NCI-H1105 treated with DMSO at 0.1 percent for 48 hours (cell line): Measurements from ENCODE around the gene ASB8.
"Not testable (repeated sequence)": the region's sequence is repeated elsewhere in the genome, so short reads cannot be mapped to it uniquely, and the experiment has no call there.

Source experiments
- DNase-seq: peaks from one replicate; lab custom pipeline; 2025; lab: John Stamatoyannopoulos, UW

The ASB8 gene

GRCh38 chr12:48142818-48143674 lies 14.3 kb downstream of the ASB8 start:
- no peak for DNase-seq

- no peak for DNase-seq
Measured at GRCh38 chr12:48135027-48135426, 22.3 kb downstream of the ASB8 start.

- no peak for DNase-seq
Measured at GRCh38 chr12:48132826-48133225, 24.5 kb downstream of the ASB8 start.

DNA sequence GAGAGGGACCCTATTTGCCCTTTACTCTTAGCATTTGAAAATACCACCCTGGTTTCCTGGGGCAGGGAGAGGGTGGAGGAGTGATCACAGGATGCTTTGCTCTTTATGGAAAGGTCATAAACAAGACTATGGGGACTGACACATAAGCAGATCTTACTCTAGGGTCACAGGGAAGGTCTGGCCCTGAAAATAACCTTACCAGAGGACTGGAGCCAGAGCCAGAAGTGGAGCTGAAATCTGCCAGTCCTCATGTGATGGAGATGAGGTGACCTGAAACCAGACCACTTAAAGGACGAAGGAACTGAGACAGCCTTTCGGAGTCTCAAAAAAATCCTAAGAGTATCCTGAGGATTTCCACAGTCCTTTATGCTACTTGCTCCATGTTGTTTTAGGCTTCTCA lies 25.8 kb downstream of the ASB8 start:
- no peak for DNase-seq

DNA sequence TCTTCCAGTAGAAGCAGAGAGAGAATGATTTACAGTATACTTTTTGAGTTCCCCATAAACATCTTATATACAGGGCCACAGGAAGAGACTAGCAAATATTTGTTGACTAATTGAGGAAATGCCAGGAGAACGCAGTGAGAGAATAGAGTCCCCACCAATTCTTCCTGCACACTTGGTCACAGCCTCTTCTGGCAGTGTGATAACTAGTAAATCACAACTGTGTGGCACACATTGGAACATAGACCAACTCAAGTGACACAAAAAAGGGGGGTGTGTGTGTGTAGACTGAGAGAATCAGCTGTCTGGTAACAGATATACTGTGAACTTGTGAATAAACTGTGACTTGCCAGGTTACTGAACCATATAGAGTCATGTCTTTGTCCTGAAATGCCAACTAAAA lies 27.9 kb downstream of the ASB8 start:
- DNase-seq, result no peak

DNA sequence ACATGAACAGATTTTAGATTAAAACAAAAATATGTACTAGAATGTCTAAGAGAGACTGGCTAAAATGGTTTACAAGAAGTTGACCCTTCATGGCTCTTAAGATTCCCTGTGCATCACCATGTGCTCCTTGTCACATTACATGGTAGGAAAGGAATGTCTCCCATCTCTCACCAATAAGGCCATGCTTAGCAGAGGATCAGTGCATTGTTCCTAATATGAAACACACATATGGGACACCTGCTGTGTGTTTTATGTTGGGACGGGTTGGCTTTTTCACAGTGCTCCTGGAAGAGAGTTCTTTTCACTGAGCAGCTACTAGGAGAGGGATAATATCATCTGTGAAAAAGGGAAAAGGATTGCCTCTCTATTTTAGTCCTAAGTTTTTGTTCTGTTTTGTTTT lies 28.5 kb downstream of the ASB8 start:
- no peak for DNase-seq

GRCh38 chr12:48126953-48127630 lies 30.2 kb downstream of the ASB8 start:
- no peak for DNase-seq

GRCh38 chr12:48125985-48126384 lies 31.3 kb downstream of the ASB8 start:
- no peak for DNase-seq

DNA sequence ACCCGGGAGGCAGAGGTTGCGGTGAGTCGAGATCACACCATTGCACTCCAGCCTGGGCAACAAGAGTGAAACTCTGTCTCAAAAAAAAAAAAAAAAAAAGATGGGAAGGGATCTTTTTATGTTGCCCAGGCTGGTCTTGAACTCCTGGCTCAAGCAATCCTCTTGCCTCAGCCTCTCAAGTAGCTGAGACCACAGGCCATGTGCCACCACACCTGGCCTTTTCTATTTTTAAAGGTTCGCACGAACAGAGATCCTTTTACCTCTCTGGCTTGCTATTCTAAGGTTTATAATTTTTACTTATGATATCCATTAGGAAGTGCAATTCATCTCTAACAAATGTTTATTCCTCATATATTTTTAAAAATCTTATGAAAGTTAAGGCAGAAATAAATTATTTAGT lies 31.8 kb downstream of the ASB8 start:
- not testable (repeated sequence) for DNase-seq

DNA sequence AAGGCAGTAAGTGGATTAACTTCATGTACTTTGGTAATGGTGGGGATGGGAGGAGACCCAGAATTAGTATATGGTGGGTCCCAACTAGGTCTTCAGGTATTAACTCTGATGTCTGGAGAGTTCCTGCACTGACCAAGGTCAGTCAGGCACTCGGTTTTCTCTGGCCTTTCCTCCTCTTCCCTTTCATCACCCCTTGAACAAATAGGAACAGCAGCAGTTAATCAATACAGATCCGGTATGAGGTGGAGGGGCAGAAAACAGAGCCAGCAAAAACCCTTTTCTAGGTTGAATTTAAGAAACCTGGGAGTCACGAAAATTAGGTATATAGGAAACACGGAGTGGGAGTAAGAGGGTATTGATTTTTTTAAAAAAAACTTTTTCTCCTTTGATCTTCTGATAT lies 34.1 kb downstream of the ASB8 start:
- DNase-seq, result no peak

DNA sequence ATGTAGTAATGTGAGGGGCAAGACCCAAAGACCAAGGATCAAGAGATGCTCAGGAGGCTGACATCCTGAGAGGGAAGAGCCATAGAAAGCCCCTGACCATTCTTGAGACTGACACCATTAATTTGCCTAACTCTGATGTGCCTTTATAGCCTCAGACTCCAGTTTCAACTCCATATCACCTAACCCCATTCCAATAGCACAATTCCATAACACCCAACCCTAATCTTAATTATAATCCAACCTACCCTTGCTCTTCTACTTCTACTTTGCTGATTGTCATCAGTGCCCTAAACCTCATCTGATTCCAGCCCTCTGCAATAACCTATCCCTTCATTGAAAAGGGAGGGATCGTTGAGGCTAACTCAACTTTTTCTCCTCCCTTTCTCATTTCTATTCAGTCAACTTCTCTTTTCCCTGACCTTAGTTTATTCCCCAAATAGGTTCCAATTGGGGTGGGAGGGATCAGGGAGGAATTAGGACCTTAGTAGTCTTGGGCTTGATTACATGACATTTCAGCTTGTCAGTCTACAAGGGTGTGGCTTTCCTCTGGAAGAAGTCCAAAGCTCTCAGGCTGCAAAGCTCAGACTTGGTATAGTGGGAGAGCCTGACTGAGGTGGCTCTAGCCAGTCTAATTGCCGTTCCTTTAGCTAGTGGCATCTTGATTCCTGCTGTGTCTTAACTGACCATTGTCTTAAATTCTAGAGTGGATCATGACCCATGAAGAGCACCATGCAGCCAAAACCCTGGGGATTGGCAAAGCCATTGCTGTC lies 35.1 kb downstream of the ASB8 start:
- no peak for DNase-seq

- DNase-seq, result no peak
Measured at GRCh38 chr12:48121522-48121921, 35.8 kb downstream of the ASB8 start.

- no peak for DNase-seq
Measured at GRCh38 chr12:48119834-48120195, 37.5 kb downstream of the ASB8 start.

DNA sequence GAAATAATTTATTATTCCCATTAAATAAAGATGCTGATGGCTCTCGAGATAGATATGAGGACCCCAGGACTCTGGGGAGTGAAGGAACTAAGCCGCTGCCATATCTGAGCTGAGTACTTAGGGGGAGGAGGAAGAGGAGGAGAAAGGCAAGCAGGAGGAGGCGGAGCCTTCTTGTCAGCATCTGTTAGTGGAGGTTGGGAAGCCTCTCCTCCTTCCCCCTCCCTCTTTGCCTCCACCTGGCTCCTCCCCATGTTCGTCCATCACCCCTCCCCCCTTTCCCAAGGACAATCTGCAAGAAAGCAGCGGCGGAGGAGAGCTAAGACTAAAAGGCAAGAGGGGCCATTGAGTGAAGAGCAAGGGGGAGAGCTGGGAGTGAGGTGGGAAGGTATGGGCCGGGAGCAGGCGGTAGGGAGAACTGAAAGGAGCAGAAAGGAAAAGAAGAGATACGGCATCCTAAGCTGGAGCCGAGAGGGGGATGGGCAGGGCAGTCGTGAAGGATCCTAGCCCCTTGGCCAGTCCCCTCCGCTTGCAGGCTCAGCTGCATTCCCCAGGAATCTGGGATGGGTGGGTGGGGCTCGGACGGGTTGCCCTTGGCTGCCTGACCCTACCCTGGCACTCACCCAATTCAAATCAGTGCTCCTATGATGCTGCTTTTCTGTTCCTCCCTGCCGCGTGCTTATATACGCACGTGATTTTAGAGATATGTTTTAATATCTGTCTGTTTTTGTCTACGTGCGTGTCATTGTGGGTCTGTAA lies 38.1 kb downstream of the ASB8 start, which contains the start of gene PFKM:
PFKM (plus strand) TSS at position 287 of the 756 bp plus-strand sequence. CDS start 3,411 bp downstream, outside the sequence.
- DNase-seq, result peak; percentile 92

DNA sequence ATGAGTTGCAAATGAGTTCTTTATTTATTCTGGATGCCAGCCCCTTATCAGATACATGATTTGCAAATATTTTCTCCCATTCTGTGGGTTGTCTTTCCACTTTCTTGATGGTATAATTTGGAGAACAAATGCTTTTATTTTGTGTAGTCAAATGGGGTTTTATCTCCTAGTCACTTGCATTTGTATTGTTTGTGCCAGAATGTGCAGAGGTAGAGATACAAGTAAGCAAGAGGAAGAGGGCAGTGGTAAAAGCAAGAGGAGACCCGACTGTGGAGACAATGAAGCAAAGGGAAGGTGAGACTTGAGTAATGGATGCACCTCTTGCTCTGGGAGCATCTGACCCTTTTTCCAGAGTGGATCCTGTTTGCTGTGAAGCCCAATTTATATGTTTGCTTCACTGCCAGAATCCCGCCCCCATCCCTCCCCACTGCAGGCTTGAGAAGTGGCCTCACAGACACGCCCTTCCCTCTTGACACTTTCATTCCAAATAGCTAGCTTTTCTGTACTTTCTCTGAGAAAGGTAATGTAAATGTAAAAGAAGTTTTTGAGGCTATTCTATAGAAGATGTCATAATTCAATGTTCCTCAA lies 38.9 kb downstream of the ASB8 start:
- DNase-seq, result peak; percentile 30

- no peak for DNase-seq
Measured at GRCh38 chr12:48115957-48116356, 41.4 kb downstream of the ASB8 start.

DNA sequence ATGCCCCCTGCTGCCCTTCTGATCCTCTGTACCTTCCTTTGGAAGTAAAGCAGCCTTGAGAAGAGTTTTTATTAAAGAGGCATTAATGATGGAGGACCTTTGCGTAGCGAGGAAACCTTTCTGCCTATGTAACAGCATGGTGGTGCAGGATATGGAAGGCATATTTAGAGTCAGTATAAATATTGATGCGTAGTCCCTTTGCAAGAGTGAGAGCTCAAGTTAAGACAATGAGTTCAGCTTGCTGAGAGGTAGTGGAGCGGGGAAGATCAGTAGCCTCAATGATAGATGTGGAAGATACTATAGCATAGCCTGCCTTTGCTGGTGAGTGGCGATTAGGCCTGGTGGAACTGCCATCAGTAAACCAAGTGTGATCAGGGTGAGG lies 46.0 kb downstream of the ASB8 start:
- not testable (repeated sequence) for DNase-seq

- DNase-seq, result no peak
Measured at GRCh38 chr12:48110691-48111311, 46.5 kb downstream of the ASB8 start.

DNA sequence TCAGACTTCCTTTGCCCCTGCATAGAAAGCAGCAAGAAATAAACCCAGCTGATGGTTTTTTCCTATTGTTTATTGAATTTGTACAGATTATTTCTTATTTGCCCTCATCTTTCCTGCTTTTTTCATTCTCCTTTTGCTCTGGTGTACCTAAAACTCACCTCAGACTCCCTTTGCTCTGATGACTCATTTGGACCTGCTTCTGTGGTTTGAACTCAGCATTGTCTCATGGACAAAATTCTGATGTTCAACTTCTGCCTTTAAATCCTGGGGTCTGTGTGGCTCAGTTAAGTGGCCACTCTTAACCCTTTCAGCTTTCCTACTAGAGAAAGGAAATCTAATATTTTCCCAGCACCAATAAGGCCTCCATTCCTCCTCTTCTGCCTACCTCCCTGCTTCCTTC lies 47.9 kb downstream of the ASB8 start:
- no peak for DNase-seq

DNA sequence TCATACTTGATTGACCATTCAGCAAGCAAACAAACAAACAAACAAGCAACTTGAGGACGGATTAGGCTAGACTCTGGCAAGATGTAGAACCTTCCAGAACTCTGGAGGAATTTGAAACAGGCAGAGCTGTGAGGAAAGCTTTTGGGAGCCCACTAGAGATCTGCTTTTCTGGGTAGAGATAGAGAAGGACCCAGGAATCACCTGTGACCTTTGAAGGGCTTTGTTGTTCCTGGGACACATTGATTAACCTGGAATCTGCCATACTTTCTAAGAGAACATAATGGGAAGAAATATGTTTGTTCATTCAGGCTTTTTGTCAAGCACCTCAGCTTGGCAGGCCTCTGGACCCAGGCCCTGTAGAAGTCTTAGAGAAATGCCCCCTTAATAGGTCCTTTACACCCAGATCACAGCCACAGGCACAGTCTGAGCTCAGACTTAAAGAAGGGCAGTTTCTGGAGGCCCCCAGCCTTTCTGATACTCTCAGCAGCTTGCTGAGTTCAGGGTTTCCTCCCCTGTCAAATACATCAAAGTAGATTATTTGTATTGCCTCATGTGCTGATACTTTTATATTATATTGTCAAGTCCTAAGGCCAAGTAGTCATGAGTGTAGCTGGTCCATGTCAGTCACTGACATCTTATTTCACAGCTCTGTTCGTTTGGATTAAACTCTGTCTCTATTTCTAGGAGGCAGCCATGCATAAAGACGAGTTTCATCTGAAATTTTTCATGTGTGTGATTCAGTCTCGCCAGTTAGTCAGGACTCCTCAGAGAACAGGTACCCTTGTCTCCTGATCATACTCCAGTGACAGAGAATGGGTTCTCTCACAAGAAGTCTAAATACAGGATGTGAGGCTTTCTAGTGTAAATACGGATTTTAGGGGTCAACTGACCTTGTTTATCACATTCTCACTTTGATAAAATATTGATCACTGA lies 50.4 kb downstream of the ASB8 start:
- DNase-seq, result no peak
